KG1 (cell line): ENCODE data around the gene KRT80.

Source experiments
- DNase-seq: peaks from one replicate; lab custom pipeline; 2025; lab: John Stamatoyannopoulos, UW

KRT80 gene

DNA sequence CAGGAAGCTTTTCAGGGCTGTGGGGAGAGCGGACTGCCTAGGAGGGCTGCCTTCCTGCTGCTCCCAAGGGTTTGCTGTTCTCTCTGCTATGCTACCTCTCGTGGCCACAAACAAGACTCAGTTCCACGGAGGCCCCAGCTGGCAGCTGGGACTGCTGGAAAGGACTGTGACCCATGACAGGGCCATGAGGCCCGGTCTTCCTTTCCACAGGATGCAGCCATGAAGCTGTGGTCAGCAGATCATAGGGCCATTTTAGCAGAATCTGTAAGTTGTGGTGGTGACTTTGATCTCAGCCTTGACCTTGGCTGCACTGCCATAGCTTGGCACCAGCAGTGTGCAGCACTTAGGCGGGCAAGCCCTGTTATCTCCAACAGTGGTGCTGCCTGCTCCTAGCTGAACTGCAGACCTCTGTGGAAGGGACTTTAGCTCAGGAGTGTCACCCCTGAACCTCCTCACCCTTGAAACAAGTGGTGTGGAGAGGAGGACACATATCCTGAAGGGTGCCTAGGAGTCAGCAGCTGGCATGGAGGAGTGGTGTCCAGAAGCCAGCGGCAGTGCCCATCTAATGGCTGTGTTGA lies 12.3 kb downstream of the KRT80 start:
- DNase-seq = no peak

GRCh38 chr12:52178984-52179383 lies 12.8 kb downstream of the KRT80 start:
- DNase-seq = no peak

- DNase-seq = no peak
Measured at GRCh38 chr12:52178443-52178842, 13.4 kb downstream of the KRT80 start.

GRCh38 chr12:52175371-52176350 lies 16.2 kb downstream of the KRT80 start:
- DNase-seq = no peak

GRCh38 chr12:52173526-52173925 lies 18.3 kb downstream of the KRT80 start:
- no peak for DNase-seq

GRCh38 chr12:52172956-52173355 lies 18.9 kb downstream of the KRT80 start:
- no peak for DNase-seq

DNA sequence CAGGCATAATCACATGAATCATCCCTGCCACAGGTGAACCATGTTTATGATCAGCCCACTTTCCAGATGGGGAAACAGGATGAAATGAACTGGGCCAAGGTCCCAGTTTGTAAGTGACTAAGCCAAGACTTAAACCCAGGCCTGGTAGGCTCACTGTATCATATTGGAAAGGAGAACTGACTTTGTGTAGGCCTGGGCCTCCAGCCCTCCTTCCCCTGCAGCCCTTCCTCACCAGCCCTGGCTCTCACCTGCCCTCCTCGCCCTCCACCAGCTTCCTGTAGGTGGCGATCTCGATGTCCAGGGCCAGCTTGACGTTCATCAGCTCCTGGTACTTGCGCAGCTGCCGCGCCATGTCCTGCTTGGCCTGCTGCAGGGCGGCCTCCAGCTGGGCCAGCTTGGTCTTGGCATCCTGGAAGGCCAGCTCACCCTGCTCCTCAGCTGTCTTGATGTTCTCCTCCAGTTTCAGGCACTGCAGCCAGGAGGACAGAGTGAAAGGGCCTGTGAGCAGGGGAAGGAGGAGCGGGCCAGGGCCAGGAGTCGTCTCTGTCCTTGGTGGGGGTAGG lies 19.8 kb downstream of the KRT80 start:
- DNase-seq = no peak

GRCh38 chr12:52170827-52171226 lies 21.0 kb downstream of the KRT80 start:
- DNase-seq = no peak

- DNase-seq = no peak
Measured at GRCh38 chr12:52169886-52170285, 21.9 kb downstream of the KRT80 start.

DNA sequence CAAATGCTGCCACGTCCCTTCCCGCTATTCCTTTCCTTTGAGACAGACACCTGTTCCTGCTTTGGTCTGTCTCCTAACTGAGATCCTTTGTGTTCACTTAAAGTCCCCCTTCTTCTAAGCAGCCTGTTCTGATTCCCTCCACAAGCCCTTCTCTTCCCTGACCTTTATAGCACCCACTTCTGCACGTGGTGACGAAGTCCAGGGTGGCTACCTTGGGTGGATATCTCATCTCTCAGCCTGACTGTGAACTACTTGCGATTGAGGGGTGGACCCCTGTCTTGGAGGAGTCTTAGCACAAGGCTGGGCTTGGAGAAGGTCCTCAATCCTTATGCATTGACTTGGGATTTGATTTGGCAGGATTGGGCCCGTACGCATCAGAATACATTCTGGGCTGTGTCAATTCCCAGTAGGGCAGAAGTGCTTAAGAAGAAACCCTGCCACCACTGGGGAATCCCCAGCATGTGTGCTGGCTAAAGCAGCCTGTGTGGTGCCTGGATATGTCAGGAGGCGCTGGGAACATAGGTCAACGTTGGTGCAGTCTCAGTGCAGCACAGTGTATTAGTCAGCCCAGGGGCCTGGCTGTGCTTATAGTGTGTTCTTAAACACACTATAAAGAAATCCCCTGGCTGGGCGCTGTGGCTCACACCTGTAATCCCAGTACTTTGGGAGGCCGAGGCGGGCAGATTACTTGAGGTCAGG lies 23.6 kb downstream of the KRT80 start:
- DNase-seq = no peak

- DNase-seq = no peak
Measured at GRCh38 chr12:52167526-52167925, 24.3 kb downstream of the KRT80 start.

GRCh38 chr12:52166672-52167071 lies 25.1 kb downstream of the KRT80 start:
- no peak for DNase-seq

DNA sequence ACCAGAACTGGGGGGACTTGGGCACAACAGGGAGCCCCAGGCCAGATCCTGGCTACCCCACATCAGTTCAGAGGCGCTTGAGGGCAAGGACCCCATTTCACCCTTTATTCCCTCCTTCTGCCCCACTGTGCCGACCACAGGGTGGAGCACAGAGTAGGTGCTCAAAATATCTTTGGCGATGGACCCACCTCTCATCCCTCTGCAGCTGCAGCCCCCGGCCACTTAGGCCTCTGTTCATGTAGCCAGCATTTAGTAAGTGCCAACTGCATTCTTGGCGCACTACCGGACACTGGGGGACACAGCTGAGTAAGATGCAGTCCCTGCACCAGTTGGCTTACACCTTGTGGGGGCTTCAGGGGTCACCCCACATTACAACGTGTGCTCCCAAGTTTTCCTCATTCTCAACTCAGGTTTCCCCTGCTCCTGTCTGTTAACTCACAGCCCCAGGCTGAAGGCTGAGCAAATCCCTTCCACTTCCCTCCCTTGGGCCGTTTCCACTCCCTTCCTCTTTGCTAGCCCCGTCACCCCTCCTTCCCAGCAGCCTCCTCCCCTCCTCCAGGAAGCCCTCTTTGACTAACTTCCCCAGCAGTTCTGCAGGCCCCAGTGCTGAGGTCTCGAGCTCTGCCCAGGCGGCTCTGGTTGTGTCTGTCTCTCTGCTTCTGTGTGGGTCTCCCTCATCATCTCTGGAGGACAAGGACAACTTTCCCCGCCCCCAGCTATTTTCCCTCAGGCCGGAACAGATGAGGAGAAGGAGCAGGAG lies 26.5 kb downstream of the KRT80 start:
- DNase-seq = no peak

DNA sequence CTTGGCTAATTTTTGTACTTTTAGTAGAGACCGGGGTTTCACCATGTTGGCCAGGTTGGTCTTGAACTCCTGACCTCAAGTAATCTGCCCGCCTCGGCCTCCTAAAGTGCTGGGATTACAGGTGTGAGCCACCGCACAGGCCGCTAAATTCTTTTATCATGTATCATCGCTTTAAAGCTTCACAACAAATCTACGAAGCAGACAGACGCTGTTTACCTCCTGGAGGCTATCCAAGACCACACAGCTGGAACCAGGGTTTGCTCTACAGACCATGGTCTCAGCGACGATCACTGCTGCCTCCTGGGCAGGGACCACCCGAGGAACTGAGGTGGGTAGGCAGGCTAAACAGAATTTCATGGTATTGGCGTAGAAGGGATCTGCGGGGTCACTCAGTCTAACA lies 27.2 kb downstream of the KRT80 start:
- no peak for DNase-seq

GRCh38 chr12:52162981-52163380 lies 28.8 kb downstream of the KRT80 start:
- no peak for DNase-seq

DNA sequence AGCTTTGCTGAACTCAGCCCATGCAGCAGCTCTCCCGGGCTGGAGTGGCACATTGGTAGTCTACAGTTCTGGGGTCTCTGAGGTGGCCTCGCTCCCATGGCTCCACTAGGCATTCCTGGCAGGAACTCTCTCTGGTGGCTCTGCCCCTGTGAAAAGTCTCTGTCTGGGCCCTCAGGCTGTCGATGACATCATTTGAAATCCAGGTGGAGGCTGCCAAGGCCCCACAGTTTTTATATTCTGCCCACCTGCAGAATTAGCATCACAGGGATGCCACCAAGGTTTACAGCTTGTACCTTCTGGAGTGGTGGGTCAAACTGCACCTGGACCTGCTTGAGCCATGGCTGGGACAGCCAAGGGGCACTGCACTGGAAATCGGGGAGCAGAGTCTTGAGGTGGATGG lies 31.6 kb downstream of the KRT80 start:
- no peak for DNase-seq

DNA sequence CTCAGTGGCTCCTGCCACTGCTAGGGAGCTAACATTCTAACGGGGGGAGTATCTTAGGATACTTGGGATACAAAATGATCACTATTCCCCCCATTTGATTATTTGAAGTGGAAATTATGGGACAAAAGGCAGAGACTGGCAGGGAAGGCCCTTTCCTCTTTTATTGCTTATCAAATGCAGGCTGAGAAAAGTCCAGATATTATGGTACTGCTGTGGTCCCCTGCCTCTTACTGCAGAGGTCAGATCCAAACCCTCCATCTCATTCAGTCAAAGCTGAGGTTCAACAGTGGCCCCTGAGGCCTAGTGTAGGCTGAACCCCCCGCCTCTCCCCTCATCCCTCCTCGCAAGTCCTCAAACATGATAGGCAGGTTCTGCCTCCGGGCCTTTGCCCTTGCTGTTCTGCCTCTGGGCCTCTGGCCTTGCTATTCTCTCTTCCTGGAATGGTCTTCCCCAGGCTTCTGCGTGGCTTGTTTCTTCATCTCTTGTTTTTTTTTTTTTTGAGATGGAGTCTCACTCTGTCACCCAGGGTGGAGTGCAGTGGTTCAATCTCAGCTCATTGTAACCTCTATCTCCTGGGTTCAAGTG lies 34.2 kb downstream of the KRT80 start:
- DNase-seq = no peak

- no peak for DNase-seq
Measured at GRCh38 chr12:52156757-52157565, 34.9 kb downstream of the KRT80 start.

DNA sequence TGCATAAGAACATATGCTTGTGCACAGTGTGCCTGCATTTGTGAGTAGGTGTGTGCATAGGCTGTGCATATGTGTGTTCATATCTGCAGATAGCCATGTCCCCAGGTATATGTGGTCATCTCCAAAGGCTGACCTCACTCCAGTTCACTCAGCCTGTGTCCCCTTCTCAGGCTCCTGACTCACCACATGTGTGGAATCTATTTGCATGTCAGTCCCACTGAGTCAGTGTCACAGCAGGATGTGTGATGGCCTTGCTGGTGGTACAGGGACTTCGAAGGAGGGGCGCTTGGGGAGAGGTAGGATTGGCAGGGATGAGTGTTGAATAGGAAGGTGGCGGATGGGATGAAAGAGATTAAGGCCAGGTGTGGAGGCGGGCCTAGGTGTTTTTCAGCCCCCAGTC lies 35.5 kb downstream of the KRT80 start:
- no peak for DNase-seq

- DNase-seq = no peak
Measured at GRCh38 chr12:52155048-52155868, 36.6 kb downstream of the KRT80 start.
